ENCODE measurements around the gene CDHR1. TPM values are rescaled to one million over a fixed set of nuclear protein-coding genes. Genes with fewer than 3 reads are reported as not detected.

CDHR1 gene
- total and polyA plus RNA-seq, 2 of the 8 experiments (the other 6 are each of a cell fraction or from before 2014, with no cell fraction given): 3.9 to 10.5 TPM

DNA sequence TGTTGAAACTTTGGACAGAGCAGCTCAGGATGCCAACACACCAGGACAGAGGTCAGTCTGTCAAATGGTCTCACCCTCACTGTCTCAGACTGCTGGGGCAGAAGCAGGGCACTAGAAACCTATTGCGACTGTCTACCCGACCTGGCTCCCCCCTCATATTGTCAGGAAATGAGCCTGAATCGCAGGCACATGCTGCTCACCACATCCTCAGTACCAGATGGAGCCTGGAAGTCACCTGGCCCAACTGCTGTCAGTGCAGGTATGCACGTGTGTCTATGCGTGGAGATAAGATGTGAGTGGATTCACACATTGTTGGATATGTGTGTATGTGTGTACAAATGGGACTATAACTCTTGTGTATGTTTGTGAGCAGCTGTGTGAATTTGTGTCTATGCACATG is 3.2 kb upstream of the CDHR1 start:
- no peak overlapping the region for H4K5ac ChIP-seq (ENCODE audit: insufficient read length, low read depth, low read length)
- no peak overlapping the region for H3K18ac ChIP-seq (ENCODE audit: extremely low read depth, low read length)
- CTCF ChIA-PET (ENCODE audit: partially characterized antibody): interaction anchor here (1.0 to 8.6 kb wide), 7 partner anchors 13 to 66 kb away, joined by 3 to 64 read pairs (median 7); partner anchors contain the start of gene GHITM
- peaks cover 2 to 29% (median 28%) of the 10 kb centered on the region in 4 experiments for H3K27me3 ChIP-seq (replicated peaks in 1 of 4; ENCODE audit: control insufficient read depth in 3 of 4, extremely low read depth in 1 of 4, insufficient read depth in 3 of 4, low read length in 3 of 4)
- POLR2A ChIA-PET (ENCODE audit: partially characterized antibody): interaction anchor here (1.5 to 2.1 kb wide), 2 partner anchors 32 to 50 kb away, joined by 4 read pairs; no protein-coding TSS in a partner anchor
- H3K4me1 ChIP-seq (replicated peaks in 1 of 4; ENCODE audit: control insufficient read depth in 3 of 4, insufficient read depth in 4 of 4, low read length in 3 of 4): peaks cover 0 to 5% (median 2%) of the 10 kb centered on the region in 4 experiments; a peak in 4 of 7 replicates
- H3K79me2 ChIP-seq (ENCODE audit: control insufficient read depth in 1 of 2, insufficient read depth in 2 of 2, low read length in 2 of 2): no peaks in the 10 kb centered on the region
- peak overlapping the region; percentile 17 for H4K91ac ChIP-seq (replicated peaks; ENCODE audit: insufficient read length, low read length)
- peaks cover 22% of the 10 kb centered on the region; the same call in 1 of the 2 replicates for H3K23me2 ChIP-seq (ENCODE audit: low read depth, low read length)
- H3K27ac ChIP-seq (ENCODE audit: low read depth, low read length): no peak overlapping the region
- H3K36me3 ChIP-seq (ENCODE audit: control insufficient read depth in 2 of 4, insufficient read depth in 4 of 4, low read length in 3 of 4): no peaks in the 10 kb centered on the region; a peak in 1 of 8 replicates
- H3K4me3 ChIP-seq (ENCODE audit: extremely low read depth in 1 of 4, insufficient read depth in 2 of 4, low read depth in 3 of 4, low read length in 4 of 4): no peak overlapping the region
- peaks cover 0 to 8% of the 10 kb centered on the region in 2 experiments for H4K20me1 ChIP-seq (replicated peaks in 1 of 2; ENCODE audit: control insufficient read depth in 1 of 2, insufficient read depth in 2 of 2, low read length in 2 of 2)
- H2AK5ac ChIP-seq (ENCODE audit: low read depth, low read length): peak overlapping the region; percentile 26; the same call in 1 of the 2 replicates
- H2BK5ac ChIP-seq (ENCODE audit: low read depth, low read length): no peak overlapping the region
- no peak overlapping the region for H4K8ac ChIP-seq (ENCODE audit: extremely low read depth, insufficient read depth, low read length)
- no peak overlapping the region for H3K9ac ChIP-seq (replicated peaks in 1 of 4; ENCODE audit: extremely low read depth in 1 of 4, low read depth in 3 of 4, low read length in 3 of 4)
- no peak overlapping the region for H3K14ac ChIP-seq (ENCODE audit: insufficient read length)
- no peak overlapping the region for H2BK15ac ChIP-seq (ENCODE audit: low read length)
- H2AFZ ChIP-seq (ENCODE audit: low read length): no peak overlapping the region
- 74% methylated on average over 5 of the region's 5 CpGs; no CpG with 5 or more reads in 1 of the 2 experiments for WGBS, 2 experiments (ENCODE audit: extremely low coverage in 1 of 2, insufficient coverage in 1 of 2, insufficient read length in 1 of 2, insufficient replicate concordance in 2 of 2, low coverage in 1 of 2, low lambda C conversion rate in 2 of 2, missing lambda C conversion rate in 1 of 2)
- H2BK20ac ChIP-seq (ENCODE audit: low read length): no peak overlapping the region
- H3K4ac ChIP-seq (replicated peaks; ENCODE audit: insufficient read length, low read depth, low read length): no peak overlapping the region
- H3K23ac ChIP-seq (ENCODE audit: insufficient read length): no peak overlapping the region
- no peak overlapping the region for H2BK12ac ChIP-seq (ENCODE audit: low read depth, low read length)
- DNase-seq (ENCODE audit: low read depth in 1 of 2, low spot score in 2 of 2): no peak
- H3K4me2 ChIP-seq (ENCODE audit: insufficient read depth in 1 of 2, low read depth in 2 of 2, low read length in 2 of 2): no peak overlapping the region
- H2BK120ac ChIP-seq (replicated peaks; ENCODE audit: low read depth, low read length): no peak overlapping the region
- H3K79me1 ChIP-seq (ENCODE audit: low read depth, low read length): peaks cover 4% of the 10 kb centered on the region; the same call in 1 of the 2 replicates
- no peak for FAIRE-seq
- no peak overlapping the region for H3K56ac ChIP-seq (replicated peaks; ENCODE audit: insufficient read length, low read depth, low read length)
- H3K9me3 ChIP-seq (ENCODE audit: insufficient read depth in 2 of 2, low read depth in 1 of 2, low read length in 1 of 2): no peaks in the 10 kb centered on the region
- TF ChIP-seq JUND (IDR thresholded peaks at IDR 0.05; ENCODE audit: low read length) (no peak), NANOG (IDR thresholded peaks at IDR 0.05; ENCODE audit: insufficient read depth, low read depth, low read length, poor library complexity, severe bottlenecking) (no peak), GABPA (IDR thresholded peaks at IDR 0.05; ENCODE audit: borderline replicate concordance, insufficient read depth, low read length) (no peak), TAF1 (IDR thresholded peaks at IDR 0.05; ENCODE audit: low read depth, low read length) (no peak), RNF2 (IDR thresholded peaks at IDR 0.05; ENCODE audit: borderline replicate concordance, low read depth, low read length, missing control alignments, poor library complexity, severe bottlenecking) (no peak), MAFK (IDR thresholded peaks at IDR 0.05; ENCODE audit: low read depth, low read length) (no peak), PHF8 (conservative IDR thresholded peaks at IDR 0.05; ENCODE audit: low read depth, low read length) (no peak), BCL11A (IDR thresholded peaks at IDR 0.05; ENCODE audit: low read depth in 2 of 2, low read length in 2 of 2) (no peak), RBBP5 (IDR thresholded peaks at IDR 0.05; ENCODE audit: borderline replicate concordance, low read depth, low read length) (no peak), CHD2 (IDR thresholded peaks at IDR 0.05; ENCODE audit: low read length) (no peak), TAF7 (optimal IDR thresholded peaks at IDR 0.05; ENCODE audit: borderline replicate concordance, low read depth, low read length) (no peak), FOSL1 (IDR thresholded peaks at IDR 0.05; ENCODE audit: insufficient read depth, low read depth, low read length) (no peak), CBX5 (IDR thresholded peaks at IDR 0.05; ENCODE audit: low read depth, low read length) (no peak)

All from H1 (cell line).